KMS-11 (cell line): ENCODE measurements around the gene TLN1.

Experiments used
- H2AFZ ChIP-seq: fragments of 200-600 bp; sonication (generic); 2 replicates; pipeline ENCODE4 v1.6.1; 2016; ENCODE audit warnings: antibody characterized with exemption, mixed run types, low read depth
- H3K27ac ChIP-seq: fragments of 200-600 bp; sonication (generic); 2 replicates; pipeline ENCODE4 v1.6.1; 2016; ENCODE audit warnings: mild to moderate bottlenecking, mixed run types
- H3K27me3 ChIP-seq: fragments of 200-600 bp; sonication (generic); 2 replicates; pipeline ENCODE4 v1.6.1; 2017; ENCODE audit warnings: mild to moderate bottlenecking, low read depth, mixed run types, moderate library complexity; ENCODE audit not compliant: insufficient read depth
- H3K36me3 ChIP-seq: fragments of 200-600 bp; sonication (generic); 2 replicates; pipeline ENCODE4 v1.6.1; 2017; ENCODE audit warnings: mild to moderate bottlenecking, mixed run types; ENCODE audit not compliant: insufficient read depth
- H3K4me1 ChIP-seq: fragments of 200-600 bp; sonication (generic); 2 replicates; pipeline ENCODE4 v1.6.1; 2016; ENCODE audit warnings: mild to moderate bottlenecking, low read depth, mixed run types; ENCODE audit not compliant: poor library complexity, severe bottlenecking
- H3K4me2 ChIP-seq: fragments of 200-600 bp; sonication (generic); 2 replicates; pipeline ENCODE4 v1.7.0; 2016; ENCODE audit warnings: mild to moderate bottlenecking, mixed run types
- H3K4me3 ChIP-seq: fragments of 200-600 bp; sonication (generic); IDR thresholded peaks from 2 replicates; pipeline ENCODE4 v1.6.1; 2017; ENCODE audit warnings: low read depth, low read length, mixed read lengths; ENCODE audit not compliant: insufficient read depth
- H3K79me2 ChIP-seq: fragments of 200-600 bp; sonication (generic); 2 replicates; pipeline ENCODE4 v1.6.1; 2016; ENCODE audit warnings: low read depth, mixed run types; ENCODE audit not compliant: insufficient read depth
- H3K9ac ChIP-seq: fragments of 200-600 bp; sonication (generic); 2 replicates; pipeline ENCODE4 v1.6.1; 2016; ENCODE audit warnings: mild to moderate bottlenecking, mixed run types
- H4K20me1 ChIP-seq: fragments of 200-600 bp; sonication (generic); 2 replicates; pipeline ENCODE4 v1.6.1; 2016; ENCODE audit warnings: mild to moderate bottlenecking, mixed run types; ENCODE audit not compliant: insufficient read depth
- TF ChIP-seq, protein P1 (sequence below): fragments of 200-600 bp; sonication (generic); conservative IDR thresholded peaks from 2 replicates; pipeline ENCODE4 v1.6.1; 2017; ENCODE audit warnings: low read depth, mild to moderate bottlenecking, antibody characterized with exemption, low read length, moderate library complexity, mixed read lengths

The TLN1 gene

DNA sequence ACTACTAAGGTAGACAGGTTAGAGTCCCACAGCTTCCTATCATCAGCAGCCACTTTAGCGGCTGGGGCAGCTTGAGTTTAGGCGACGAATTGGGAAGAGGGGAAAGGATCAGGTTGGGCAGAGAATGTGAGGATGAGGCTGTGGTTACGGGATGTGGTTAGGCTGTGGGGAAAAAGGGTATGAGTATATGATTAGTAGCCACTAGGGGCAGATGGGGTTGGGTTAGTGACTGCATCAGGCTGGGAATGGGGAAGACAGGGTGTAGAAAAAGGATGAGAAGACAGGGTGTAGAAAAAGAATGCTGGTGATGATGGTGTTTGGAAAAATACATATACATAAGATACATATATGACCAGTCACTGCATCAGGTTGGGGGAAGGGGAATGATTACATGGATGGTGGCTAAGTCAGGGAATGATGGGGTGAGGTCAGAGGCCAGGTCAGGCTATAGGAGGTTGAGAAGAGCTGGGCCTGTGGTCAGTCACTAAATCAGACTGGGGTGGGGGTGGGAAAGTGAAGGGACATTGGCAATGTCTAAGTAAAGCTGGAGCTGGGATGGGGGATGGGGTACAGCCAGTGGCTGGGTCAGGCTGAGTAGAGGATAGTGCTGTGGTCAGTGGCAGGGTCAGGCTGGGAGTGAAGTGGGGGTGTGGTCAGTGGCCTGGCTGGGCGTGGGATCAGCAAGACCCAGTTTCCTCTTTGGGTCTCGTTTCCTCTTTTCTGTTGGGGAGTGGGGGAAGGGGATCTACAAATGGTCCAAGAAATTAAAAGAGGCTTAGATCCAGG, 2.1 kb downstream of the TLN1 start:
- no peak overlapping the region for H3K9ac ChIP-seq
- no peak overlapping the region for H3K4me3 ChIP-seq
- H2AFZ ChIP-seq = no peak overlapping the region
- peak overlapping the region; percentile 90; the same call in 1 of the 2 replicates for H3K4me2 ChIP-seq
- no peak overlapping the region for H3K27ac ChIP-seq
- no peaks in the 10 kb centered on the region for H3K36me3 ChIP-seq
- H3K79me2 ChIP-seq = peaks cover 49% of the 10 kb centered on the region
- TF ChIP-seq, protein P1, sequence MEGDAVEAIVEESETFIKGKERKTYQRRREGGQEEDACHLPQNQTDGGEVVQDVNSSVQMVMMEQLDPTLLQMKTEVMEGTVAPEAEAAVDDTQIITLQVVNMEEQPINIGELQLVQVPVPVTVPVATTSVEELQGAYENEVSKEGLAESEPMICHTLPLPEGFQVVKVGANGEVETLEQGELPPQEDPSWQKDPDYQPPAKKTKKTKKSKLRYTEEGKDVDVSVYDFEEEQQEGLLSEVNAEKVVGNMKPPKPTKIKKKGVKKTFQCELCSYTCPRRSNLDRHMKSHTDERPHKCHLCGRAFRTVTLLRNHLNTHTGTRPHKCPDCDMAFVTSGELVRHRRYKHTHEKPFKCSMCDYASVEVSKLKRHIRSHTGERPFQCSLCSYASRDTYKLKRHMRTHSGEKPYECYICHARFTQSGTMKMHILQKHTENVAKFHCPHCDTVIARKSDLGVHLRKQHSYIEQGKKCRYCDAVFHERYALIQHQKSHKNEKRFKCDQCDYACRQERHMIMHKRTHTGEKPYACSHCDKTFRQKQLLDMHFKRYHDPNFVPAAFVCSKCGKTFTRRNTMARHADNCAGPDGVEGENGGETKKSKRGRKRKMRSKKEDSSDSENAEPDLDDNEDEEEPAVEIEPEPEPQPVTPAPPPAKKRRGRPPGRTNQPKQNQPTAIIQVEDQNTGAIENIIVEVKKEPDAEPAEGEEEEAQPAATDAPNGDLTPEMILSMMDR = peak; percentile 76
- no peaks in the 10 kb centered on the region for H3K27me3 ChIP-seq
- peaks cover 42% of the 10 kb centered on the region for H3K4me1 ChIP-seq
- H4K20me1 ChIP-seq = peaks cover 9% of the 10 kb centered on the region

DNA sequence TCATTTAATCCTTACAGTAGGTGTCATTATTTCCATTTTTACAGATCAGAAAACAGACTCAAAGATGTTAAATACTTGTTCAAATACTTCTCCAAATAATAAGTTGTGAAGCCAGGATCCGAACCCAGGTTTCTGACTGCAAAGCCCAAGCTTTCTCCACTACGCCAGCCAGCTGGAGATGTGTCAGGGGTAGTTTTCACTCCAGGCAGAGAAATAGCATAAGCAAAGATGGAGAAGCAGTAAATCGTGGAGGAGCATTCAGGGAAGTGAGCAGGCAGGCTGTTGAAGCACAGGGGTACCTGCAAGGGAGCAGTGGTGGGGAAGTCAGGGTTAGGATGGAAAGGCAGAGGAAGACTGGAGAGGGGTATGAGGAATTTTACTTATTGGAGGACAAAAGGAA, 2.9 kb downstream of the TLN1 start:
- no peak overlapping the region for H3K4me3 ChIP-seq
- peak overlapping the region; percentile 90; the same call in 1 of the 2 replicates for H3K4me2 ChIP-seq
- H3K9ac ChIP-seq = no peak overlapping the region
- H3K4me1 ChIP-seq = peaks cover 38% of the 10 kb centered on the region
- no peak overlapping the region for H3K27ac ChIP-seq
- TF ChIP-seq, protein P1 = no peak
- H2AFZ ChIP-seq = no peak overlapping the region
- H4K20me1 ChIP-seq = peaks cover 9% of the 10 kb centered on the region
- peaks cover 49% of the 10 kb centered on the region for H3K79me2 ChIP-seq
- H3K27me3 ChIP-seq = no peaks in the 10 kb centered on the region
- no peaks in the 10 kb centered on the region for H3K36me3 ChIP-seq

DNA sequence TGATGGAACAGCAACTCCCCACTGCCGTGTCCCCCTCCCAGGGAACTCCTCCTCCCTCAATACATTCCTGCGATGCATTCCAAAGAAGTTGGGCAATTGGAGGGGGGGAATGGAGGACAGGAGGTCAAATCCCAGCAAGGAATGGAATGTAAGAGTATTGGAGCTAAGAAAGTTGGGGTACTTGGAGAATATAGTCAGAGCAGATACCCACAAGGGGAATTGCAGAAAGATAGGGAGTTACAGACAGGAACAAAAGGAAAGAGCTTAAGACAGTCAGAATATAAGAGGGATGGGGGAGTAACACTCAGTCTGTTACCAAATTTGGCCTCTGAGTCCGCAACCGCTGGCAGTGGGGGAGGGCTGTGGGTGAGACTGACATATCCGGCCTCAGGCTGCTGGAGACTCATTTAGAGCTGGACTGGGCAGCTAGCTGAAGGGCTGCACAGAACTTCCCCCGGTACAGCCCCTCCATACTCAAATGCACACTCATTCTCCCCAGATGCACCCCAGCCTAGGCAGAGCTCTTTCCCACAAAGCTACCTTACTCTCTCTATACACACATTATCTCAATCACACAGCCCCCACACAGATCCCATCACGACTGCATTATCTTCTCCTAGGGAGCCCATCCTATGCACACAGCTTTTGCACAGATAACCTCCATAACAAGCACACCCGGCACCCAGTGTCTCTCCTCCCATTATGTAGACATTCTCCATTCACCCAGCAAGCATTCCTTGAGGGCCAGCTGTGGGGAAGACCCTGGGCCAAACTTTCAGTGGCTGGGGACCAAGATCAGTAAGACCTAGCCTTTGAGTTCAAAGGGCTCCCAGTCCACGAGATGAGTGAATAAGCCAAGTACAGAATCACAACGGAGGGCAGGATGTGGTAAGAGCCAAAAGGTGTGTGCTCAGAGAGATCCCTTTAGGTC, 3.7 kb downstream of the TLN1 start:
- no peak overlapping the region for H3K9ac ChIP-seq
- no peak overlapping the region for H3K27ac ChIP-seq
- no peaks in the 10 kb centered on the region for H3K36me3 ChIP-seq
- peaks cover 9% of the 10 kb centered on the region for H4K20me1 ChIP-seq
- TF ChIP-seq, protein P1 = no peak
- no peak overlapping the region for H3K4me3 ChIP-seq
- no peak overlapping the region for H3K4me2 ChIP-seq
- no peaks in the 10 kb centered on the region for H3K27me3 ChIP-seq
- no peak overlapping the region for H2AFZ ChIP-seq
- peaks cover 49% of the 10 kb centered on the region for H3K79me2 ChIP-seq
- peaks cover 30% of the 10 kb centered on the region for H3K4me1 ChIP-seq

DNA sequence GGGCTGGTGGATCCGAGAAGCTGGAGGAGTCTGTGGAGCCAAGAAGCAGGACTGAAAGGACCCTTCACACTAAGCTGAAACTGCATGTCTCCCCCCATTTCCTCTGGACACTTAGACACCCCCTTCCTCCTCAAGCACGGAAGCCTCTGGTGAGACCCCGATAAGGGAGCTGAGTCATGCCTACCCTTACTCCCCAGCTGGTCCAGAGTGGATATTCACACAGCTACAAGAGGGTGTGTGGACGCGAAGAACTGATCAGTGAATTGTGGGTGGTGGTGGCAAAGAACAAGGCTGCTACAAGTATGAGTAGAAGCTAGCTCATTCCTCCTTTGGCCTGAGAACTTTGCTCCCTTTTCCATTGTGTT, 4.3 kb downstream of the TLN1 start:
- Histone ChIP-seq H3K4me3 (no peak overlapping the region), H3K4me2 (no peak overlapping the region), H3K27ac (no peak overlapping the region), H3K36me3 (no peaks in the 10 kb centered on the region), H3K27me3 (no peaks in the 10 kb centered on the region), H3K4me1 (peaks cover 26% of the 10 kb centered on the region), H4K20me1 (peaks cover 9% of the 10 kb centered on the region), H2AFZ (no peak overlapping the region), H3K9ac (no peak overlapping the region), H3K79me2 (peaks cover 49% of the 10 kb centered on the region)
- TF ChIP-seq, protein P1 = no peak
